SK-N-SH (cell line): ENCODE data around the gene SERPINC1. TPM values are rescaled to one million over a fixed set of nuclear protein-coding genes. Genes with fewer than 3 reads are reported as not detected.

Experiments
- CTCF ChIA-PET: fragments of 300-600, 350-600 bp; formaldehyde crosslinking; extraction: SDS; loops from one replicate; lab custom pipeline; 2021; lab: Yijun Ruan, JAX
- POLR2A ChIA-PET: fragments of 350-600 bp; sonication (Branson Sonifier 250); formaldehyde crosslinking; extraction: SDS; loops from one replicate; lab custom pipeline; 2020; ENCODE audit warnings: antibody characterized with exemption, inconsistent platforms; lab: Yijun Ruan, JAX
- DNase-seq: peaks from one replicate; pipeline ENCODE4 v3.0.0; 2012
- H2AFZ ChIP-seq: fragments of 200-600 bp; sonication (generic); 2 replicates; pipeline ENCODE4 v1.8.1; 2016; ENCODE audit warnings: antibody characterized with exemption, mild to moderate bottlenecking, low read depth
- H3F3A ChIP-seq: fragments of 200-600 bp; sonication (generic); replicated peaks from 2 replicates; pipeline ENCODE3; 2016; ENCODE audit warnings: antibody characterized with exemption, mild to moderate bottlenecking; ENCODE audit not compliant: insufficient read depth
- H3K27ac ChIP-seq, 2 experiments: fragments of 200-500 bp in 1 of 2; fragments of 200-600 bp in 1 of 2; sonication (Bioruptor generic) in 1 of 2; sonication (generic), shearing (Covaris generic) in 1 of 2; 2 replicates each; pipeline versions ENCODE4 v1.5.1 to v1.6.1; 2014 to 2016; ENCODE audit warnings: low read depth in 2 of 2, inconsistent platforms in 1 of 2, low read length in 1 of 2, mild to moderate bottlenecking in 1 of 2, mixed read lengths in 1 of 2
- H3K27me3 ChIP-seq: fragments of 200-600 bp; sonication (generic), shearing (Covaris generic); 2 replicates; pipeline ENCODE4 v1.6.1; 2016; ENCODE audit warnings: mixed run types; ENCODE audit not compliant: insufficient read depth
- H3K36me3 ChIP-seq, 2 experiments: fragments of 200-500 bp in 1 of 2; fragments of 200-600 bp in 1 of 2; sonication (Bioruptor generic) in 1 of 2; sonication (generic) in 1 of 2; replicated peaks in 1 of 2; 2 replicates each; pipeline versions ENCODE3 to v1.5.1; 2014 to 2016; ENCODE audit warnings: low read length in 1 of 2, mild to moderate bottlenecking in 1 of 2; ENCODE audit not compliant: insufficient read depth in 2 of 2, control insufficient read depth in 1 of 2
- H3K4me1 ChIP-seq, 2 experiments: fragments of 200-500 bp in 1 of 2; fragments of 200-600 bp in 1 of 2; sonication (Bioruptor generic) in 1 of 2; sonication (generic), shearing (Covaris generic) in 1 of 2; 2 replicates each; pipeline versions ENCODE4 v1.5.1 to v1.6.1; 2014 to 2016; ENCODE audit warnings: low read depth in 1 of 2, low read length in 1 of 2, mixed run types in 1 of 2; ENCODE audit not compliant: insufficient read depth in 2 of 2, control insufficient read depth in 1 of 2
- H3K4me2 ChIP-seq: fragments of 200-600 bp; sonication (generic), shearing (Covaris generic); 2 replicates; pipeline ENCODE4 v1.6.1; 2017; ENCODE audit warnings: mixed run types
- H3K4me3 ChIP-seq, 2 experiments: fragments of 200-500 bp in 1 of 2; fragments of 200-600 bp in 1 of 2; sonication (Bioruptor generic) in 1 of 2; sonication (generic), shearing (Covaris generic) in 1 of 2; 2 replicates each; pipeline versions ENCODE4 v1.5.1 to v1.8.1; 2014 to 2016; ENCODE audit warnings: low read depth in 2 of 2, inconsistent platforms in 1 of 2, low read length in 1 of 2, mild to moderate bottlenecking in 1 of 2, mixed read lengths in 1 of 2, moderate library complexity in 1 of 2
- H3K79me2 ChIP-seq: fragments of 200-600 bp; sonication (generic); 2 replicates; pipeline ENCODE4 v1.8.1; 2017; ENCODE audit warnings: mild to moderate bottlenecking; ENCODE audit not compliant: insufficient read depth
- H3K9ac ChIP-seq: fragments of 200-600 bp; sonication (generic); 2 replicates; pipeline ENCODE4 v1.6.1; 2017; ENCODE audit warnings: mixed run types
- H3K9me2 ChIP-seq: fragments of 200-600 bp; sonication (generic); 2 replicates; pipeline ENCODE4 v1.6.1; 2017; ENCODE audit warnings: mixed run types
- H3K9me3 ChIP-seq: fragments of 200-600 bp; sonication (generic); 2 replicates; pipeline ENCODE4 v1.6.1; 2017; ENCODE audit warnings: mixed run types, mild to moderate bottlenecking, moderate library complexity
- H4K20me1 ChIP-seq: fragments of 200-600 bp; sonication (generic); 2 replicates; pipeline ENCODE4 v1.6.1; 2017; ENCODE audit warnings: mild to moderate bottlenecking, mixed run types; ENCODE audit not compliant: insufficient read depth
- CHD2 ChIP-seq: fragments of 150-350 bp; IDR thresholded peaks from 2 replicates; pipeline ENCODE4 v1.6.1; 2018; ENCODE audit warnings: low read length; ENCODE audit not compliant: partially characterized antibody
- ELF1 ChIP-seq: IDR thresholded peaks from 2 replicates; pipeline ENCODE4 v1.4.0; 2012
- EP300 ChIP-seq, 2 experiments: IDR thresholded peaks; 2 replicates each; pipeline versions ENCODE4 v1.4.0 to v1.6.1; 2012; ENCODE audit warnings: borderline replicate concordance in 1 of 2, low read depth in 1 of 2, low read length in 1 of 2
- FOSL2 ChIP-seq: IDR thresholded peaks from 2 replicates; pipeline ENCODE4 v1.4.0; 2012; ENCODE audit warnings: low read depth, mild to moderate bottlenecking, moderate library complexity, borderline replicate concordance
- GABPA ChIP-seq: IDR thresholded peaks from 2 replicates; pipeline ENCODE4 v1.4.0; 2012; ENCODE audit warnings: low read depth, mild to moderate bottlenecking
- MXI1 ChIP-seq: IDR thresholded peaks from 2 replicates; pipeline ENCODE4 v1.6.1; 2012; ENCODE audit warnings: mild to moderate bottlenecking, low read depth, low read length, improper control_type of control experiment
- RCOR1 ChIP-seq: fragments of 150-350 bp; IDR thresholded peaks from 2 replicates; pipeline ENCODE4 v1.6.1; 2017; ENCODE audit warnings: antibody characterized with exemption, low read length
- REST ChIP-seq: IDR thresholded peaks from 2 replicates; pipeline ENCODE4 v1.6.1; 2012; ENCODE audit warnings: mild to moderate bottlenecking, low read depth, low read length, moderate library complexity
- TAF1 ChIP-seq: IDR thresholded peaks from 2 replicates; pipeline ENCODE4 v1.6.1; 2012; ENCODE audit warnings: low read depth, mild to moderate bottlenecking, low read length, moderate library complexity, borderline replicate concordance
- TCF12 ChIP-seq: IDR thresholded peaks from 2 replicates; pipeline ENCODE4 v1.4.0; 2012
- ZBTB33 ChIP-seq: IDR thresholded peaks from 2 replicates; pipeline ENCODE4 v1.4.0; 2012; ENCODE audit warnings: low read depth, borderline replicate concordance
- WGBS: methylation state at CpG from one replicate; pipeline ENCODE4 v1.1.6; 2017; ENCODE audit warnings: low lambda C conversion rate; 5-methylcytosine and 5-hydroxymethylcytosine counted together
- polyA plus RNA-seq, 3 experiments: library from polyadenylated mRNA; depleted of rRNA; stranded (reverse); fragments of >200 nt; gene quantifications; 2 replicates each; pipeline ENCODE4 v1.2.3, GENCODE V29; 2012

SERPINC1 gene
- polyA plus RNA-seq, 1 of the 3 experiments (the other 2 are of a cell fraction) = 0.08 TPM

- TF ChIP-seq REST (peak; percentile 53), GABPA (peak; percentile 93), TAF1 (no peak), ELF1 (peak; percentile 72), ZBTB33 (no peak), CHD2 (peak; percentile 84), RCOR1 (no peak), MXI1 (peak; percentile 28; the same call in 1 of the 2 replicates), EP300 (IDR thresholded peaks at IDR 0.05; ENCODE audit: borderline replicate concordance in 1 of 2, low read depth in 1 of 2, low read length in 1 of 2) (peak in 1 of 2 experiments; percentile 15; a peak in 1 of 4 replicates), FOSL2 (no peak), TCF12 (peak; percentile 30; the same call in 1 of the 2 replicates)
- ChIA-PET POLR2A (interaction anchor here (0.6 to 2.5 kb wide), 23 partner anchors 8 to 390 kb away, joined by 3 to 14 read pairs (median 3); partner anchors contain the start of genes CENPL, DARS2, KLHL20 and RC3H1), CTCF (interaction anchor here (1.0 to 1.6 kb wide), 2 partner anchors 154 to 437 kb away, joined by 3 to 4 read pairs; partner anchors contain the start of gene RC3H1)
- no peaks in the 10 kb centered on the region for H3K27me3 ChIP-seq
- peak within 1 kb of the TSS; percentile 74 to 97 for H3K27ac ChIP-seq
- H2AFZ ChIP-seq = peak within 1 kb of the TSS; percentile 67
- H3K9me2 ChIP-seq = no peaks in the 10 kb centered on the region
- H3K4me2 ChIP-seq = peak within 1 kb of the TSS; percentile 79
- 2% methylated on average over 36 of the region's 53 CpGs for WGBS
- peak within 1 kb of the TSS; percentile 82 to 90 for H3K4me3 ChIP-seq
- H3F3A ChIP-seq = peaks cover 55% of the 10 kb centered on the region
- H3K36me3 ChIP-seq = peaks cover 54 to 60% of the 10 kb centered on the region in 2 experiments
- H3K9me3 ChIP-seq = no peaks in the 10 kb centered on the region
- H3K4me1 ChIP-seq = peaks cover 11 to 38% of the 10 kb centered on the region in 2 experiments; a peak in 3 of 4 replicates
- peaks cover 47% of the 10 kb centered on the region for H3K79me2 ChIP-seq
- peak within 1 kb of the TSS; percentile 79 for H3K9ac ChIP-seq
- peaks cover 38% of the 10 kb centered on the region for H4K20me1 ChIP-seq
- peak; percentile 92 for DNase-seq
Observed at GRCh38 chr1:173868266-173869020, 48.7 kb downstream of the SERPINC1 start, which contains the start of gene ZBTB37. ZBTB37 (plus strand) TSS chr1:173868380; CDS start chr1:173870226, 1,846 bp downstream.
